GM18498 (cell line): Measurements from ENCODE around the gene RPL36.

ENCODE experiments used
- ATAC-seq: cut with Tn5 transposase; IDR thresholded peaks from one replicate; pipeline ENCODE4 v1.9.1; 2021; ENCODE audit warnings: mild to moderate bottlenecking, moderate library complexity; ENCODE audit not compliant: unreplicated experiment

The RPL36 gene

GRCh38 chr19:5690125-5690954 is at the start of gene RPL36:
TSS of gene RPL36 (plus strand) at chr19:5690295. CDS start at chr19:5690508, 213 bp downstream.
- ATAC-seq, result peak; percentile 48

- ATAC-seq, result no peak
These were observed 48.9 kb upstream of the RPL36 start for GRCh38 chr19:5641171-5641570.

- no peak for ATAC-seq
These were observed 47.9 kb upstream of the RPL36 start for GRCh38 chr19:5642204-5642603.

DNA sequence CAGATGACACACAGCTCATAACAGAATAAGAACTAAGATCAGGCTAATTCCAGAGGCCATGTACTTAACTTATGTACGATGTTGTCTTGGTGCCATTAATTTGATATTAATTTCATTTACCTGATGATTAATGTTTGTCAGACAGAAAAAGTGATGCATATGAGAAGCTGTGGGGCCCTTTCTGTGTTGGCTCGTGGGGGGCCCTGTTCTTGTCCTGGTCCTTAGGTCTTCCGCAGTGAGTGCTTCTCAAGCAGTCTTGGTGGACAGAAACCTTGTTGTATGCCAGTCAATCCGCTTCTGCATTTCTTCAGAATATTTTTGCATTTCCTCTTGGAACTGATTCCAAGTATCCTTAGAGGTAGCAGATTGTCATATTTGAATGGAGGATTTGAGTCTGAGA is 47.0 kb upstream of the RPL36 start:
- no peak for ATAC-seq

DNA sequence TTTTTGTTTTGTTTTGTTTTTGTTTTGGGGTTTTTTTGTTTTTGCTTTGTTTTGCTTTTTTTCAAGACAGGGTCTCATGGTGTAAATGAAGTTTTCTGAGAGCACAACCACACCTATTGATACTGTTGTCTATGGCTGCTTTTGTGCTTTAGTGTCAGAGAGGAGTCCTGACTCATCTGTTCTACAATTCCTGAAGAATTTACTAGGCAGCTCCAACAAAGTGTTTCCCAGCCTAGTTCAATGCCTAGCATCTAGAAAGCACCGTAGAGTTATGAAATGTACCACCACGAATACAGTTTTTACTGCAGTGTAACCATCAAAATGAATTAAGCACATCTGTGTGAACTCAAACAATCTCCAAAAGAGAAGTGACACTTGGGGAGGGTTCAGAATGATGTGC is 46.1 kb upstream of the RPL36 start:
- ATAC-seq, result no peak

DNA sequence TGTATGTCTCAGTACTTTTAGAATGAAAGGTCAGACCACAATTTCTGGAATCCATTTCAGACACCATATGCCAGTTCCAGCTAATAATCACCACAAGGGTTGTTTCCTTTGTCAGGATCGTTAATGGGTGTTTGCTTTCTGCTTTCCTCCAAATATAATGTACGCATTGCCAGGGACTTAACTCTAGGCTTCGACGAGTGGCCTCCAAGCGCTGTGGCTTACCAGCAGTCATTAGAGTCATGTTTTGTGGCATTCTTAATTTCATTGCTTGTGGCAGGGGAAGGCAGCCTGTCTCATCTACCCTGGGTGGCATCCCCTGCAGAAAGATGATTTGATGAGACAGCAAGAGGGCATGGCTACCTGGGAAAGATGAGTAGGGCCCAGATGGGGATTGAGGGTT is 44.7 kb upstream of the RPL36 start:
- ATAC-seq, result no peak

DNA sequence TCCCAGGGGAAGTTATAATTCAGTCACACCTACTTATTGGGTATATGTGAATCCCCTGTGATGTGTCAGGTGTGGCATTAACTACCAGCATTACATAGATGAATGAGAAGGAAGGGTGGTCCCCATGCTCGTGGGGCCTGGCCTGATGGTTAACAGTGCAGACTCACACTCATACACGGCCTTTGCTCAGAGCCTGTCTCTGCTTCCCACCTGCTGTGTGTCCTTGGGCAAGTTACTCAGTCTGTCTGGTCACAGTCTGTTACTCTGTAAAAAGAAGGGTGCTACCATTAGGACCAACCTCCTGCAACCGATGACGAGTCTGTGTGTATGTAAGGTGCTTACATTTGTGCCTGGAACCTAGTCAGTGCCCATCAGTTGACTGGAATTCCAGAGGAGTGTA is 43.4 kb upstream of the RPL36 start:
- no peak for ATAC-seq

GRCh38 chr19:5648464-5648863 is 41.6 kb upstream of the RPL36 start:
- ATAC-seq, result no peak

DNA sequence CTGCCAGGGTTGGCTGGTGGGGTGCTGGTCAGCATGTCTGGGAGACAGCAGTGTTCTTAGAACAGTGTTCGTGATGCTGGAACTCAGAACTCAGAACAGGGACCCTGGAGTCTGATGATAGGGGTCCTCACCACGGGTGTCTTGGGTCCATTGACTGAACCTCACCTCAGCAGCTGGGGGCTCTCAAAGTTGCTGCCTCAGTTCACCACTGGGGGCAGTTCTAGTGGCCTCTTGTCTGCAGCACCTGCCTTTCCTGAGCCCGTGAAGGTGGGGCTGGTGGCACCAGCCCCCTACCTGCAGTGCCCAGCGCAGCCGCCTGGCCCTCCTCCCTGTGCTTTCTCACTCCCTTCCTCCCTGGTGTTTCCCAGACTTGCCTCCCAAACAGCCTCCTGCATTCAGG is 38.7 kb upstream of the RPL36 start:
- ATAC-seq, result no peak

- no peak for ATAC-seq
These were observed 37.8 kb upstream of the RPL36 start for GRCh38 chr19:5652261-5652660.

GRCh38 chr19:5654931-5655330 is 35.2 kb upstream of the RPL36 start:
- no peak for ATAC-seq

- no peak for ATAC-seq
These were observed 34.7 kb upstream of the RPL36 start for GRCh38 chr19:5655412-5655811.

GRCh38 chr19:5661483-5661882 is 28.6 kb upstream of the RPL36 start:
- ATAC-seq, result no peak

DNA sequence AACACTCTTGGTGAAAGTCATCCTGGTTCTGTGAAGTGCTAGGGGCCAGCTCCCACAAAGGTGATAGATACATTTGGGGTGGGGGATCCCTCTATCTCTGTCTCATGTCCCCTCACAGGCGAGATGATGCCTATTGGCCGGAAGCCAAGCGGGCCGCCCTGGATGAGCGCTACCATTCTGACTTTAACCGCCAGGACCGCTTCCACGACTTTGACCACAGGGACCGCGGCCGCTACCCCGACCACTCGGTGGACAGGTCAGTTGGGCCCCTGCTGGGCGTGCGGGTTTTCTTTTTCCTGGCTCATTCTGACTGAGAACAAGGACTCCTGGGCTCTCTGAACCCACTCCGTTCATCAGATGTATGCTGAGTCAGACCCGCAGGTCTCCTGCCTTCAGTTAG is 26.2 kb upstream of the RPL36 start:
- no peak for ATAC-seq

DNA sequence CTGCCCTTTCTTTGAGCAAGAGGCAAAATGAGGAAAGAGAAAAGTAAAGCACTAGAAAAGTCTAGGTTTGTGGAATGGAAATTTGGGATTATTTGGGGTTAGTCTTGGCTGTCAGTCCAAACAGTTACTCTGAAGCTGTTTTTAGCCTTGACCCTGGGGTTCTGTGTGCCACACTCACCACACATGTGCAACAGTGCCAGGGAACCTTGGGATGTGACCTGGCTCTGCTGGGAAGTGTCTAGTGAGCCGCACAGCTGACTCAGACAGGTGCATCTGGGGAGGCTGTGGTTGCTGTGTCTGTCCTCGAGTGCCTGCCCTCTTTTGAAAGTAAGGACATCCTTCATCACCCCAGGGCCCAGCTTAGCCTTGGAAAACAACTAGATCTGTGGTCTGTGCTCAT is 25.6 kb upstream of the RPL36 start:
- no peak for ATAC-seq

DNA sequence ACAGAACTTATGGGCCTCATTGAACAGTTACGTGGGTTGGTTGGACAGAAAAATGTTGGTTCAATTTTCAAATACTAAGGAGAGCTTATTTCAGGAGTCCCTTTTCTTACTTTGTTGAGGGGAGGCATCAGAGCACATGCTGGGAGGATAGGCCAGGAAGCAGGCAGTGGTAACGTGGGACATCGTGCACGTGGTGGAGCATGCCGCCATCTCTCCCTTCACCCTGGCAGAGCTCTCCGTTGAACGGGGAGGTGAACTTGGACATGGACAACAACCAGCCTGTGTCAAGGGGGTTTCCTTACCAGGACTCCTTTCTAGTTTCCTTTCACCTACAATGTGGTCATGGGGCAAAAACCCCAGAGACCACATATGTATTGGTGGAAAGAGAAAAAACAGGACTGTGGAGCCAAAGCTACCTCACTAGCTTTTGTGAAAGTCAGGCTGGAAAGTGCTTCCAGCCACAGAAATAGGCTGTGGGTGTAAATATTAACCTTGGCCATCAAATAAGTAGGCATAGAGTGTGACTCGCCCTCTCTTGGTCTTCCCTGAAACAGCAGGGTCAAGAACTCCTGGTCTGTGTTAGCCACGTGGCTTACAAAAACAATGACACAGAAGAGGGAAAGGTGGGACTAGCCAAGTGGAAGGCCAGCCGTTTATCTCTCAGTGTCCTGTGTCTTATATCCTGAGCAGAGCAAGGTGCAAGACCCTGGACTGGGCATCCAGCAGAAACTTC is 24.1 kb upstream of the RPL36 start:
- no peak for ATAC-seq

DNA sequence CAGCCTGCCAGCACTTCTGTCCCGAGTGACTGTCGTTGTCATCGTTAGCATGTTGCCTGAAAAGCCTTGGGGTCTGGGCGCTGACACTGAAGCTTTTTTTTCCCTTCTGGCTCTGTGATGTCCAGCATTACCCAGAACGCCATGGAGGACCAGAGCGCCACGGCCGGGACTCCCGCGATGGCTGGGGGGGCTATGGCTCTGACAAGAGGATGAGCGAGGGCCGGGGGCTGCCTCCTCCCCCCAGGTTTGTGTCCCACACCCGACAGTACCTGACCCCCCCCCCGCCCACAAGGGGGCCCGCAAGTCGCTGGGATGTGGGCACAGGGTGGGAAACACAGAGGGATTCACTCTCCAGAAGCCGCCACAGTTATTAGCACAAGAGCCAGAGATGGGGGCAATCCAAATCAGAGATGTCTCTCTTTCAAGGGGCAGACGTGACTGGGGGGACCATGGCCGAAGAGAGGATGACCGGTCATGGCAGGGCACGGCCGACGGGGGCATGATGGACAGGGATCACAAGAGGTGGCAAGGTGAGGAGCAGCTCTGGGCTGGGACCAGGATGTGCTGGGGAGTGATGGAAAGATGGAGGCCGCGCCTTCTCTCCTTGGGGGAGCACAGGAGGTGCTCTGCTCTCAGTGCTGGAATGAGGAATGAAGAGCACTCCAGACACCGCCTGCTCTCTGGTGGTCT is 23.0 kb upstream of the RPL36 start:
- ATAC-seq, result no peak

GRCh38 chr19:5667751-5668271 is 22.3 kb upstream of the RPL36 start:
- ATAC-seq, result no peak

DNA sequence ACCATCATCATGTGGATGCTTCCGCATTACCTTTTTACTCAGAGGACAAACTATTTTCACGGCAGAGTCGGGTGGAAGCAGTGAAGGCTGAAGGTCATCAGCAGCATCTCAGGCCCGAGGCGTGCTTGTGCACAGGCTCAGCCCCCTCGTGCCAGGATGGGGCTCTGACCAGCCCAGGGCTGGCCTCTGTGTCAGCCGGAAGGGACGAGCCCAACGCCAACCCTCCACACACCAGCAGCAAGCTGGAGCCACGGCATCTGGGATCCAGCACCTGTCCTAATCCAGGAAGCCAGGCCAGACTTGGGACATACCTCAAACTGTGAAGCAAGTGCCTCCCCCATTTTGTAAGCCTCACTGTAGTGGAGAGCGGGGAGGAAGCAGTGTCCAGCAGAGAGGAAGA is 20.9 kb upstream of the RPL36 start:
- no peak for ATAC-seq

DNA sequence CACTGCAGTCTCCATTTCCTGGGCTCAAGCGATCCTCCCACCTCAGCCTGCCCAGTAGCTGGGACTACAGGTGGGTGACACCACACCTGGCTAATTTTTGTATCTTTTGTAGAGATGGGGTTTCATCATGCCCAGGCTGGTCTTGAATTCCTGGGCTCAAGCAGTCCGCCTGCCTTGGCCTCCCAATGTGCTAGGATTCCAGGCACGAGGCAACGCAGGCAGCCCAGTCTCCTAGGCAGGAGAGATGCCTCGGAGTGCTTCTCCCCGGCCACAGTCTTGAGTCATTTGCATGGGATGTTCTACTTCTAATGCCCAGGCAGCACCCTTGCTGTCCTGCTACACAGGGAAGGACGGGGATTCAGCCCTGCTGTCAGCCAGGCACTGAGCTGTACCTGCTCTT is 18.5 kb upstream of the RPL36 start:
- no peak for ATAC-seq

DNA sequence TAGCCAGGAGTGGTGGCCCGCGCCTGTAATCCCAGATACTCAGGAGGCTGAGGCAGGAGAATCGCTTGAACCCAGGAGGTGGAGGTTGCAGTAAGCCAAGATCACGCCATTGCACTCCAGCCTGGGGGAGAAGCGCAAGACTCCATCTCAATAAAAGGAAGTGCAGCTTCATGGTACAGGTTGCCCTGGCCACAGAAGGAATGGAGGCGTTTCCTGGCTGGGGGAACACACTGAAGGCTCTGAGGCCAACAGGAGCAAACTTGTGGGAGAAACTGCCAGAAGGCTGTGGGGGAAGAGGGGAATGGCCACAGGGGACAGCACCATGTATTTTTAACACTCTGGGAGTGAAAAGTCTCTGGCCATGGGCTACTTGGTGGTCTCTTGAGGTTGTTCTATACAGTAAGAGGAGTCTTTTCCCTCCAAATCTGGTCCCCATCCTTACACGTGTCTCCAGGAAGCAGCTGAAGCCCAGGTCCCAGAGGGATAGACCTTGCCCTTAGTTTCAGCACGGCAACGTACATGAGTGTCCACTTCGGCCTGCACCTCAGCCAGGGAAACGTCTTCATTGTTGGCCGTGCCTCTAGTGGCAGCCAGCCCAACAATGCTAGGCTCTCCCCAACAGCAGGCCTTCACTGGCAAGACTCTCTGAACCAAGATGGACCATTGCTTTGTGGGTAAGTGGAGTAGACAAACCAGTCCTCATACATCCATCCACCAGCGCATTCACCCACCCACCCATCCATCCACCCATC is 17.2 kb upstream of the RPL36 start:
- ATAC-seq, result no peak
